Sigmoid colon (tissue), 7 donors: Measurements from ENCODE around the gene RPL13A. TPM values are rescaled to one million over a fixed set of nuclear protein-coding genes. Genes with fewer than 3 reads are reported as not detected.
"Not testable (repeated sequence)": the region's sequence is repeated elsewhere in the genome, so short reads cannot be mapped to it uniquely, and the experiment has no call there.

Experiments used
- DNase-seq: peaks from one replicate; pipeline ENCODE4 v3.0.0-alpha.2; 2019
- H3K27ac ChIP-seq, 4 donors: fragments of 200-600 bp; sonication (generic); one replicate each; pipeline ENCODE4 v1.5.1; 2016 to 2019; ENCODE audit warnings: mild to moderate bottlenecking in 1 of 4
- H3K27me3 ChIP-seq, 3 donors: fragments of 200-600 bp; sonication (generic); one replicate each; pipeline ENCODE4 v1.5.1; 2019; ENCODE audit warnings: mild to moderate bottlenecking in 1 of 3
- H3K36me3 ChIP-seq, 4 donors: fragments of 200-600 bp; sonication (generic); one replicate each; pipeline ENCODE4 v1.5.1; 2016 to 2019
- H3K4me1 ChIP-seq, 4 donors: fragments of 200-600 bp; sonication (generic); one replicate each; pipeline ENCODE4 v1.5.1; 2017 to 2019
- H3K4me3 ChIP-seq, 4 donors: fragments of 200-600 bp; sonication (generic); one replicate each; pipeline ENCODE4 v1.5.1; 2017 to 2019; ENCODE audit warnings: mild to moderate bottlenecking in 2 of 4, moderate library complexity in 1 of 4
- H3K9me3 ChIP-seq, 4 donors: fragments of 200-600 bp in 3 of 4; sonication (generic) in 3 of 4; one replicate each; pipeline versions ENCODE4 v1.5.1 to v1.6.1; 2013 to 2019
- EP300 ChIP-seq, 4 donors: sonication (generic); formaldehyde crosslinking; IDR thresholded peaks; one replicate each; pipeline ENCODE4 v1.6.1; 2017; ENCODE audit warnings: antibody characterized with exemption in 4 of 4
- POLR2A ChIP-seq, 2 donors: fragments of 450-650 bp; IDR thresholded peaks; one replicate each; pipeline ENCODE4 v1.6.1; 2016; ENCODE audit warnings: antibody characterized with exemption in 2 of 2, mild to moderate bottlenecking in 2 of 2, moderate library complexity in 2 of 2
- POLR2AphosphoS5 ChIP-seq, 4 donors: sonication (generic); formaldehyde crosslinking; IDR thresholded peaks; one replicate each; pipeline ENCODE4 v1.6.1; 2017; ENCODE audit warnings: antibody characterized with exemption in 4 of 4
- WGBS, 2 donors: extraction: QIAGEN DNeasy Blood & Tissue Kit; methylation state at CpG; one replicate each; pipeline ENCODE4 v1.1.7; 2013; 5-methylcytosine and 5-hydroxymethylcytosine counted together
- intact Hi-C: fragments of 100-400 bp; cut with DNase I; formaldehyde crosslinking; loops from one replicate; pipeline ENCODE4 v1.15.1; 2023
- polyA plus RNA-seq, 3 donors: library from polyadenylated mRNA; stranded (reverse); fragments of 200-250 nt; gene quantifications; one replicate each; pipeline ENCODE4 v1.2.3, GENCODE V29; 2013
- total RNA-seq, 4 donors: library from RNA; depleted of rRNA; stranded (reverse); fragments of >200 nt; gene quantifications; one replicate each; pipeline ENCODE4 v1.1.0, GENCODE V29; 2016
- TF ChIP-seq, protein P1 (sequence below), 4 experiments: fragments of 450-650 bp in 3 of 4; fragments of 200-600 bp in 1 of 4; IDR thresholded peaks; one replicate each; pipeline ENCODE4 v1.5.1; 2016 to 2019; ENCODE audit warnings: antibody characterized with exemption in 4 of 4, mild to moderate bottlenecking in 3 of 4, moderate library complexity in 2 of 4
- donor health status: healthy with polysubstance abuse.
- donor health status: Bipolar disorder and iron deficiency.
- donor health status: healthy.

RPL13A gene
- total and polyA plus RNA-seq, 7 donors = 2,552 to 6,094 (median 4,207) TPM

- H3K36me3 ChIP-seq = peaks cover 0 to 11% (median 1%) of the 10 kb centered on the region in 4 donors
- peaks cover 17 to 47% (median 45%) of the 10 kb centered on the region in 3 donors for H3K27me3 ChIP-seq
- intact Hi-C loops = loop anchor here (1.0 to 5.0 kb wide), 4 partner anchors 51 to 217 kb away; partner anchors contain the start of gene DKKL1
- WGBS, 2 donors = 0 to 1% methylated on average over 47 of the region's 47 CpGs
- H3K9me3 ChIP-seq = no peaks in the 10 kb centered on the region
- DNase-seq = peak; percentile 98
- peak overlapping the region; percentile 69 to 91 (median 74) for H3K27ac ChIP-seq
- peak overlapping the region; percentile 40 to 69 (median 55) for H3K4me3 ChIP-seq
- H3K4me1 ChIP-seq = peaks cover 0 to 33% (median 21%) of the 10 kb centered on the region in 4 donors
- TF ChIP-seq, protein P1, sequence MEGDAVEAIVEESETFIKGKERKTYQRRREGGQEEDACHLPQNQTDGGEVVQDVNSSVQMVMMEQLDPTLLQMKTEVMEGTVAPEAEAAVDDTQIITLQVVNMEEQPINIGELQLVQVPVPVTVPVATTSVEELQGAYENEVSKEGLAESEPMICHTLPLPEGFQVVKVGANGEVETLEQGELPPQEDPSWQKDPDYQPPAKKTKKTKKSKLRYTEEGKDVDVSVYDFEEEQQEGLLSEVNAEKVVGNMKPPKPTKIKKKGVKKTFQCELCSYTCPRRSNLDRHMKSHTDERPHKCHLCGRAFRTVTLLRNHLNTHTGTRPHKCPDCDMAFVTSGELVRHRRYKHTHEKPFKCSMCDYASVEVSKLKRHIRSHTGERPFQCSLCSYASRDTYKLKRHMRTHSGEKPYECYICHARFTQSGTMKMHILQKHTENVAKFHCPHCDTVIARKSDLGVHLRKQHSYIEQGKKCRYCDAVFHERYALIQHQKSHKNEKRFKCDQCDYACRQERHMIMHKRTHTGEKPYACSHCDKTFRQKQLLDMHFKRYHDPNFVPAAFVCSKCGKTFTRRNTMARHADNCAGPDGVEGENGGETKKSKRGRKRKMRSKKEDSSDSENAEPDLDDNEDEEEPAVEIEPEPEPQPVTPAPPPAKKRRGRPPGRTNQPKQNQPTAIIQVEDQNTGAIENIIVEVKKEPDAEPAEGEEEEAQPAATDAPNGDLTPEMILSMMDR (IDR thresholded peaks at IDR 0.05) = peak; percentile 79 to 89 (median 82)
- TF ChIP-seq EP300 (IDR thresholded peaks at IDR 0.05) (no peak), POLR2AphosphoS5 (IDR thresholded peaks at IDR 0.05) (peak in 2 of 4 donors; percentile 37 to 38)
Measured at GRCh38 chr19:49443366-49444099, 43.9 kb upstream of the RPL13A start.

GRCh38 chr19:49444100-49444700 lies 43.2 kb upstream of the RPL13A start:
- Histone ChIP-seq H3K36me3 (peaks cover 0 to 15% (median 5%) of the 10 kb centered on the region in 4 donors), H3K27me3 (peaks cover 17 to 40% (median 38%) of the 10 kb centered on the region in 3 donors), H3K27ac (peak overlapping the region in 1 of 4 donors; percentile 91), H3K4me1 (peaks cover 0 to 33% (median 21%) of the 10 kb centered on the region in 4 donors)
- H3K4me3 ChIP-seq, DNase-seq, H3K9me3 ChIP-seq: not testable (repeated sequence)
- intact Hi-C loops = loop anchor here (5.0 kb wide), 1 partner anchor 177 kb away; no protein-coding TSS in a partner anchor
- WGBS, 2 donors = 44 to 69% methylated on average over 5 of the region's 5 CpGs

DNA sequence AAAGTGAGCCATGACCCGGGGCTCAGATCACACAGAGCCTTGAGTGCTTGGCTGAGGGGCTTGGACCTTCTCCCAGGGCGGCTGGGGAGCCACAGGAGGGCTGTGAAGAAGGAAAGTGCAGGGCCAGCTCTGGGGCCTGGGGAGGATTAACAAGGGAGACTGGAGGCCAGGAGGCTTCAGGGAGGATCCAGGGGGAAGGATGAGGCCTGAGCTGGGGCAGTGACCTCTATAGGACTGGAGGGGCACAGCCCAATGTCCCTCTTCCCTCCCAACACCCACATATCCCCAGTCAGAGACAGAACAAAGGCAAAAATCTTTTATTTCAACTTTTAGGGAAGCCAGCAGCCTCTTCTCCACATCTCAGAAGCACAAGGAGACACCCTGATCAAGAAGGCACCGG lies 41.4 kb upstream of the RPL13A start:
- H3K36me3 ChIP-seq = peaks cover 0 to 19% (median 7%) of the 10 kb centered on the region in 4 donors
- no peak overlapping the region for H3K4me3 ChIP-seq
- no peak overlapping the region for H3K27ac ChIP-seq
- no peaks in the 10 kb centered on the region for H3K9me3 ChIP-seq
- H3K4me1 ChIP-seq = peaks cover 0 to 41% (median 23%) of the 10 kb centered on the region in 4 donors
- intact Hi-C loops = no loop called here
- peaks cover 14 to 22% (median 20%) of the 10 kb centered on the region in 3 donors for H3K27me3 ChIP-seq
- no peak for TF ChIP-seq EP300 (IDR thresholded peaks at IDR 0.05)
- no peak for TF ChIP-seq POLR2A (IDR thresholded peaks at IDR 0.05)
- TF ChIP-seq, protein P1 (IDR thresholded peaks at IDR 0.05) = no peak
- TF ChIP-seq POLR2AphosphoS5 (IDR thresholded peaks at IDR 0.05) = no peak
- 79 to 90% methylated on average over 3 of the region's 3 CpGs for WGBS, 2 donors
- DNase-seq = no peak

GRCh38 chr19:49447485-49448431 lies 39.6 kb upstream of the RPL13A start:
- intact Hi-C loops = no loop called here
- peaks cover 0 to 5% (median 3%) of the 10 kb centered on the region in 3 donors for H3K27me3 ChIP-seq
- H3K4me3 ChIP-seq = no peak overlapping the region
- DNase-seq = peak; percentile 72
- peak overlapping the region in 1 of 4 donors; percentile 15 for H3K27ac ChIP-seq
- peaks cover 0 to 36% (median 12%) of the 10 kb centered on the region in 4 donors for H3K4me1 ChIP-seq
- 79 to 83% methylated on average over 32 of the region's 32 CpGs for WGBS, 2 donors
- TF ChIP-seq, protein P1 (IDR thresholded peaks at IDR 0.05) = no peak
- TF ChIP-seq POLR2AphosphoS5 (IDR thresholded peaks at IDR 0.05) = no peak
- no peak for TF ChIP-seq EP300 (IDR thresholded peaks at IDR 0.05)
- no peak for TF ChIP-seq POLR2A (IDR thresholded peaks at IDR 0.05)
- H3K36me3 ChIP-seq = peaks cover 0 to 19% (median 7%) of the 10 kb centered on the region in 4 donors
- no peaks in the 10 kb centered on the region for H3K9me3 ChIP-seq
